COLO668 (cell line): ENCODE results near the gene ATG101.

Experiments
- DNase-seq: peaks from one replicate; lab custom pipeline; 2025; ENCODE audit not compliant: unreplicated experiment; lab: John Stamatoyannopoulos, UW

ATG101 gene

GRCh38 chr12:52079576-52080402 lies 10.0 kb downstream of the ATG101 start, which contains the start of gene SMIM41:
TSS of gene SMIM41 (plus strand) at chr12:52079704. CDS start at chr12:52079780, 76 bp downstream.
- DNase-seq, result no peak

GRCh38 chr12:52080403-52081251 lies 10.8 kb downstream of the ATG101 start:
- DNase-seq, result peak; percentile 41

- peak; percentile 81 for DNase-seq
Measured at GRCh38 chr12:52081263-52081733, 11.5 kb downstream of the ATG101 start.

GRCh38 chr12:52082026-52082668 lies 12.4 kb downstream of the ATG101 start:
- DNase-seq, result no peak

- DNase-seq, result no peak
Measured at GRCh38 chr12:52082669-52082987, 12.8 kb downstream of the ATG101 start.

- peak; percentile 49 for DNase-seq
Measured at GRCh38 chr12:52082988-52083637, 13.3 kb downstream of the ATG101 start.

GRCh38 chr12:52083638-52083996 lies 13.8 kb downstream of the ATG101 start:
- no peak for DNase-seq

GRCh38 chr12:52084491-52085231 lies 14.9 kb downstream of the ATG101 start:
- no peak for DNase-seq

- no peak for DNase-seq
Measured at GRCh38 chr12:52085682-52086180, 16.0 kb downstream of the ATG101 start.

- DNase-seq, result peak; percentile 42
Measured at GRCh38 chr12:52086366-52086765, 16.6 kb downstream of the ATG101 start.

GRCh38 chr12:52086944-52087835 lies 17.4 kb downstream of the ATG101 start:
- no peak for DNase-seq

- DNase-seq, result peak; percentile 6
Measured at GRCh38 chr12:52087961-52088820, 18.4 kb downstream of the ATG101 start.

GRCh38 chr12:52089491-52089890 lies 19.7 kb downstream of the ATG101 start:
- DNase-seq, result no peak

GRCh38 chr12:52090291-52090690 lies 20.5 kb downstream of the ATG101 start:
- DNase-seq, result no peak

GRCh38 chr12:52091061-52091460 lies 21.3 kb downstream of the ATG101 start:
- no peak for DNase-seq

- DNase-seq, result no peak
Measured at GRCh38 chr12:52091869-52092268, 22.1 kb downstream of the ATG101 start.

GRCh38 chr12:52093346-52093745 lies 23.6 kb downstream of the ATG101 start:
- DNase-seq, result no peak
